Esophagus muscularis mucosa (tissue), 4 donors: ENCODE data around the gene RWDD1. TPM values are rescaled to one million over a fixed set of nuclear protein-coding genes. Genes with fewer than 3 reads are reported as not detected.

Experiments
- DNase-seq: peaks from one replicate; pipeline ENCODE4 v3.0.0-alpha.2; 2017; ENCODE audit errors: extremely low spot score
- H3K27ac ChIP-seq, 4 donors: fragments of 200-600 bp; sonication (generic); replicated peaks in 1 of 4; 1 replicate in 3 of 4; 2 replicates in 1 of 4; pipeline ENCODE4 v1.5.1; 2016 to 2019; ENCODE audit warnings: mild to moderate bottlenecking in 1 of 4
- H3K27me3 ChIP-seq, 4 donors: fragments of 200-600 bp; sonication (generic); one replicate each; pipeline versions ENCODE4 v1.5.1 to v1.6.0; 2016 to 2019
- H3K36me3 ChIP-seq, 4 donors: fragments of 200-600 bp; sonication (generic); one replicate each; pipeline ENCODE4 v1.5.1; 2016 to 2019
- H3K4me1 ChIP-seq, 4 donors: fragments of 200-600 bp; sonication (generic); one replicate each; pipeline ENCODE4 v1.5.1; 2016 to 2019
- H3K4me3 ChIP-seq, 4 donors: fragments of 200-600 bp; sonication (generic); 1 replicate in 2 of 4; 2 replicates in 2 of 4; pipeline ENCODE4 v1.5.1; 2016 to 2019; ENCODE audit warnings: mild to moderate bottlenecking in 4 of 4, moderate library complexity in 1 of 4
- H3K9me3 ChIP-seq, 4 donors: fragments of 200-600 bp; sonication (generic); 1 replicate in 3 of 4; 2 replicates in 1 of 4; pipeline ENCODE4 v1.5.1; 2016 to 2019
- CTCF ChIP-seq, 3 experiments: fragments of 200-600 bp in 2 of 3; fragments of 450-650 bp in 1 of 3; sonication (generic) in 2 of 3; IDR thresholded peaks; one replicate each; pipeline ENCODE4 v1.5.1; 2017 to 2019; ENCODE audit warnings: antibody characterized with exemption in 3 of 3, mild to moderate bottlenecking in 2 of 3, moderate library complexity in 1 of 3
- EP300 ChIP-seq: sonication (generic); formaldehyde crosslinking; IDR thresholded peaks from one replicate; pipeline ENCODE4 v1.6.1; 2017; ENCODE audit warnings: antibody characterized with exemption
- POLR2A ChIP-seq: fragments of 450-650 bp; IDR thresholded peaks from one replicate; pipeline ENCODE4 v1.6.1; 2017; ENCODE audit warnings: antibody characterized with exemption, moderate library complexity, mild to moderate bottlenecking, low read depth
- POLR2AphosphoS5 ChIP-seq, 2 donors: sonication (generic); formaldehyde crosslinking; IDR thresholded peaks; one replicate each; pipeline ENCODE4 v1.6.1; 2017; ENCODE audit warnings: antibody characterized with exemption in 2 of 2
- WGBS: methylation state at CpG from one replicate; pipeline ENCODE4 v1.1.5; 2018; 5-methylcytosine and 5-hydroxymethylcytosine counted together
- intact Hi-C: fragments of 100-400 bp; cut with DNase I; formaldehyde crosslinking; loops from one replicate; pipeline ENCODE4 v1.15.1; 2023
- total RNA-seq, 4 donors: library from RNA; depleted of rRNA; stranded (reverse); fragments of >200 nt; gene quantifications; one replicate each; pipeline versions ENCODE4 v1.1.0 to v1.2.1, GENCODE V29; 2016

RWDD1 gene
- total RNA-seq = 10 to 100 TPM; 44.1 to 76.4 (median 53.3) TPM

GRCh38 chr6:116570856-116571682 is at the start of gene RWDD1:
TSS of gene RWDD1 (plus strand) at chr6:116571504. CDS start at chr6:116571583, 79 bp downstream.
- H3K9me3 ChIP-seq = no peaks in the 10 kb centered on the region
- peaks cover 0 to 13% (median 9%) of the 10 kb centered on the region in 4 donors for H3K36me3 ChIP-seq
- intact Hi-C loops = no loop called here
- TF ChIP-seq POLR2AphosphoS5 (IDR thresholded peaks at IDR 0.05) (peak; percentile 94), EP300 (no peak), POLR2A (peak; percentile 56), CTCF (IDR thresholded peaks at IDR 0.05) (peak; percentile 12 to 37 (median 24))
- DNase-seq = peak; percentile 98
- H3K4me3 ChIP-seq = peak within 1 kb of the TSS; percentile 74 to 86 (median 80)
- H3K27me3 ChIP-seq = no peaks in the 10 kb centered on the region
- WGBS = 0% methylated on average over 13 of the region's 62 CpGs
- peaks cover 24 to 45% (median 36%) of the 10 kb centered on the region in 4 donors for H3K4me1 ChIP-seq
- H3K27ac ChIP-seq = peak within 1 kb of the TSS; percentile 84 to 91 (median 86)

GRCh38 chr6:116522896-116523295 is 48.4 kb upstream of the RWDD1 start:
- H3K9me3 ChIP-seq = no peaks in the 10 kb centered on the region
- no peaks in the 10 kb centered on the region for H3K4me1 ChIP-seq
- intact Hi-C loops = no loop called here
- no peak for TF ChIP-seq EP300
- TF ChIP-seq CTCF (IDR thresholded peaks at IDR 0.05) = no peak
- no peak overlapping the region for H3K4me3 ChIP-seq
- H3K36me3 ChIP-seq = no peaks in the 10 kb centered on the region
- H3K27ac ChIP-seq = no peak overlapping the region
- WGBS = 91% methylated on average over 2 of the region's 2 CpGs
- peaks cover 0 to 2% (median 0%) of the 10 kb centered on the region in 4 donors for H3K27me3 ChIP-seq
- DNase-seq = no peak

GRCh38 chr6:116524236-116524635 is 47.1 kb upstream of the RWDD1 start:
- no peak overlapping the region for H3K27ac ChIP-seq
- H3K4me1 ChIP-seq = no peaks in the 10 kb centered on the region
- DNase-seq = no peak
- intact Hi-C loops = no loop called here
- TF ChIP-seq POLR2AphosphoS5 (IDR thresholded peaks at IDR 0.05) (no peak), POLR2A (no peak), EP300 (no peak), CTCF (IDR thresholded peaks at IDR 0.05) (no peak)
- H3K27me3 ChIP-seq = peaks cover 0 to 2% (median 0%) of the 10 kb centered on the region in 4 donors
- no peaks in the 10 kb centered on the region for H3K9me3 ChIP-seq
- WGBS = 79% methylated on average over 2 of the region's 2 CpGs
- H3K36me3 ChIP-seq = no peaks in the 10 kb centered on the region
- no peak overlapping the region for H3K4me3 ChIP-seq

- Histone ChIP-seq H3K4me1 (no peaks in the 10 kb centered on the region), H3K27me3 (peaks cover 0 to 7% (median 0%) of the 10 kb centered on the region in 4 donors), H3K36me3 (no peaks in the 10 kb centered on the region), H3K9me3 (no peaks in the 10 kb centered on the region), H3K4me3 (no peak overlapping the region), H3K27ac (no peak overlapping the region)
- no peak for DNase-seq
- 93% methylated on average over 1 of the region's 1 CpG for WGBS
- intact Hi-C loops = no loop called here
- TF ChIP-seq EP300 = no peak
- TF ChIP-seq POLR2AphosphoS5 (IDR thresholded peaks at IDR 0.05) = no peak
- no peak for TF ChIP-seq POLR2A
- TF ChIP-seq CTCF (IDR thresholded peaks at IDR 0.05) = no peak
These were observed 43.2 kb upstream of the RWDD1 start for GRCh38 chr6:116528133-116528532.

GRCh38 chr6:116528780-116529179 is 42.5 kb upstream of the RWDD1 start:
- DNase-seq = no peak
- 69% methylated on average over 3 of the region's 3 CpGs for WGBS
- Histone ChIP-seq H3K4me3 (no peak overlapping the region), H3K36me3 (no peaks in the 10 kb centered on the region), H3K9me3 (no peaks in the 10 kb centered on the region), H3K27ac (no peak overlapping the region), H3K4me1 (no peaks in the 10 kb centered on the region), H3K27me3 (peaks cover 0 to 7% (median 0%) of the 10 kb centered on the region in 4 donors)
- intact Hi-C loops = no loop called here
- TF ChIP-seq POLR2AphosphoS5 (IDR thresholded peaks at IDR 0.05) (no peak), EP300 (no peak), CTCF (IDR thresholded peaks at IDR 0.05) (no peak), POLR2A (no peak)
